Activated CD8-positive, alpha-beta memory T cell treated with anti-CD3 and anti-CD28 coated beads for 36 hours (primary cell): ENCODE measurements around the gene CABCOCO1. TPM values are rescaled to one million over a fixed set of nuclear protein-coding genes. Genes with fewer than 3 reads are reported as not detected.
"Not testable (repeated sequence)": the region's sequence is repeated elsewhere in the genome, so short reads cannot be mapped to it uniquely, and the experiment has no call there.

Experiments used
- CTCF ChIA-PET: fragments of 350-600 bp; sonication (Branson Sonifier 250); formaldehyde crosslinking; loops from one replicate; lab custom pipeline; 2021; ENCODE audit warnings: antibody characterized with exemption; lab: Charles Lee
- POLR2A ChIA-PET: fragments of 350-600 bp; sonication (Branson Sonifier 250); formaldehyde crosslinking; loops from one replicate; lab custom pipeline; 2021; ENCODE audit warnings: antibody characterized with exemption; lab: Charles Lee
- total RNA-seq, 2 experiments: library from RNA; stranded (reverse); gene quantifications; one replicate each; pipeline ENCODE4 v1.2.3, GENCODE V29; 2021

Gene CABCOCO1
- total RNA-seq, 2 experiments from 2014 or later = not detected

GRCh38 chr10:61701706-61702105 is 39.0 kb downstream of the CABCOCO1 start:
- POLR2A ChIA-PET = no interaction called here
- CTCF ChIA-PET = no interaction called here

GRCh38 chr10:61702584-61702983 is 39.9 kb downstream of the CABCOCO1 start:
- CTCF ChIA-PET = no interaction called here

GRCh38 chr10:61705022-61705613 is 42.4 kb downstream of the CABCOCO1 start:
- ChIA-PET CTCF (no interaction called here), POLR2A (no interaction called here)

More at GRCh38 chr10:61702584-61702983, 39.9 kb downstream of the CABCOCO1 start:
- POLR2A ChIA-PET = no interaction called here

- ChIA-PET POLR2A (no interaction called here), CTCF (no interaction called here)
Observed at GRCh38 chr10:61708846-61709245, 46.1 kb downstream of the CABCOCO1 start.

- POLR2A ChIA-PET, CTCF ChIA-PET: not testable (repeated sequence)
Observed at GRCh38 chr10:61712105-61712504, 49.4 kb downstream of the CABCOCO1 start.

GRCh38 chr10:61719475-61719874 is 56.7 kb downstream of the CABCOCO1 start:
- CTCF ChIA-PET, POLR2A ChIA-PET: not testable (repeated sequence)

GRCh38 chr10:61719906-61720305 is 57.2 kb downstream of the CABCOCO1 start:
- ChIA-PET POLR2A (no interaction called here), CTCF (no interaction called here)

GRCh38 chr10:61721431-61721830 is 58.7 kb downstream of the CABCOCO1 start:
- CTCF ChIA-PET = no interaction called here
- POLR2A ChIA-PET = no interaction called here

- CTCF ChIA-PET, POLR2A ChIA-PET: not testable (repeated sequence)
Observed at GRCh38 chr10:61725221-61725620, 62.5 kb downstream of the CABCOCO1 start.

- ChIA-PET CTCF (no interaction called here), POLR2A (no interaction called here)
Observed at GRCh38 chr10:61729596-61729995, 66.9 kb downstream of the CABCOCO1 start.

GRCh38 chr10:61730671-61731070 is 67.9 kb downstream of the CABCOCO1 start:
- POLR2A ChIA-PET = no interaction called here
- CTCF ChIA-PET = no interaction called here

GRCh38 chr10:61731638-61732037 is 68.9 kb downstream of the CABCOCO1 start:
- ChIA-PET POLR2A (no interaction called here), CTCF (no interaction called here)

GRCh38 chr10:61732629-61733278 is 70.0 kb downstream of the CABCOCO1 start:
- POLR2A ChIA-PET = no interaction called here

GRCh38 chr10:61733358-61733940 is 70.7 kb downstream of the CABCOCO1 start:
- CTCF ChIA-PET = interaction anchor here (0.6 kb wide), 1 partner anchor 178 kb away, joined by 4 read pairs; no protein-coding TSS in a partner anchor
- POLR2A ChIA-PET = no interaction called here

More at GRCh38 chr10:61732629-61733278, 70.0 kb downstream of the CABCOCO1 start:
- CTCF ChIA-PET = interaction anchor here (0.6 kb wide), 1 partner anchor 178 kb away, joined by 4 read pairs; no protein-coding TSS in a partner anchor

- ChIA-PET CTCF (interaction anchor here (1.6 to 1.7 kb wide), 2 partner anchors 99 to 272 kb away, joined by 3 to 4 read pairs; no protein-coding TSS in a partner anchor), POLR2A (no interaction called here)
Observed at GRCh38 chr10:61735882-61736281, 73.2 kb downstream of the CABCOCO1 start.

GRCh38 chr10:61737455-61737854 is 74.7 kb downstream of the CABCOCO1 start:
- CTCF ChIA-PET, POLR2A ChIA-PET: not testable (repeated sequence)

GRCh38 chr10:61742812-61743211 is 80.1 kb downstream of the CABCOCO1 start:
- CTCF ChIA-PET = interaction anchor here (1.4 kb wide), 1 partner anchor 76 kb away, joined by 3 read pairs; no protein-coding TSS in a partner anchor

GRCh38 chr10:61744469-61744868 is 81.7 kb downstream of the CABCOCO1 start:
- ChIA-PET POLR2A (no interaction called here), CTCF (interaction anchor here (1.4 kb wide), 1 partner anchor 75 kb away, joined by 3 read pairs; no protein-coding TSS in a partner anchor)

More at GRCh38 chr10:61742812-61743211, 80.1 kb downstream of the CABCOCO1 start:
- POLR2A ChIA-PET = no interaction called here

- POLR2A ChIA-PET = no interaction called here
- CTCF ChIA-PET = interaction anchor here (0.7 kb wide), 1 partner anchor 101 kb away, joined by 3 read pairs; no protein-coding TSS in a partner anchor
Observed at GRCh38 chr10:61746377-61746776, 83.6 kb downstream of the CABCOCO1 start.

GRCh38 chr10:61747307-61747706 is 84.6 kb downstream of the CABCOCO1 start:
- CTCF ChIA-PET = interaction anchor here (0.6 kb wide), 1 partner anchor 241 kb away, joined by 3 read pairs; no protein-coding TSS in a partner anchor

More at GRCh38 chr10:61747307-61747706, 84.6 kb downstream of the CABCOCO1 start:
- POLR2A ChIA-PET = no interaction called here
